HEK293T (cell line): ENCODE results near the gene DNAJC5.

Source experiments
- CTCF ChIA-PET: fragments of 350-600 bp; formaldehyde crosslinking; extraction: SDS; loops from one replicate; lab custom pipeline; 2021; ENCODE audit warnings: antibody characterized with exemption, inconsistent platforms; lab: Yijun Ruan, JAX
- POLR2A ChIA-PET: fragments of 350-600 bp; formaldehyde crosslinking; extraction: SDS; loops from one replicate; lab custom pipeline; 2020; ENCODE audit warnings: antibody characterized with exemption, inconsistent platforms; lab: Yijun Ruan, JAX
- DNase-seq: peaks from one replicate; pipeline ENCODE4 v3.0.0; 2012; ENCODE audit warnings: mixed read lengths; ENCODE audit errors: extremely low spot score
- FOXA1 ChIP-seq: fragments of 450-650 bp; IDR thresholded peaks from 2 replicates; pipeline ENCODE4 v1.6.1; 2016; ENCODE audit warnings: mild to moderate bottlenecking
- L3MBTL2 ChIP-seq: fragments of 450-650 bp; conservative IDR thresholded peaks from 2 replicates; pipeline ENCODE4 v1.6.1; 2016; ENCODE audit warnings: mild to moderate bottlenecking

The DNAJC5 gene

GRCh38 chr20:63982937-63983336 lies 88.0 kb downstream of the DNAJC5 start:
- POLR2A ChIA-PET = no interaction called here
- CTCF ChIA-PET = interaction anchor here (1.0 kb wide), 1 partner anchor 19 kb away, joined by 3 read pairs; no protein-coding TSS in a partner anchor
- DNase-seq = no peak
- TF ChIP-seq FOXA1 (no peak), L3MBTL2 (no peak)
